Naive thymus-derived CD4-positive, alpha-beta T cell (primary cell): Measurements from ENCODE around the gene CD69. TPM values are rescaled to one million over a fixed set of nuclear protein-coding genes. Genes with fewer than 3 reads are reported as not detected.

ENCODE experiments used
- ATAC-seq: fragments of 150-1000 bp; cut with Tn5 transposase; 2 replicates; pipeline ENCODE4 v1.10.0; 2021; ENCODE audit warnings: mild to moderate bottlenecking, moderate library complexity
- CTCF ChIA-PET: fragments of 350-600 bp; sonication (Branson Sonifier 250); formaldehyde crosslinking; loops from one replicate; lab custom pipeline; 2021; ENCODE audit warnings: antibody characterized with exemption; lab: Charles Lee
- POLR2A ChIA-PET: fragments of 350-600 bp; sonication (Branson Sonifier 250); formaldehyde crosslinking; loops from one replicate; lab custom pipeline; 2021; ENCODE audit warnings: antibody characterized with exemption, inconsistent platforms; lab: Charles Lee
- DNase-seq, 9 donors: peaks; one replicate each; pipeline versions ENCODE4 v3.0.0 to v3.0.0-alpha.2; 2020 to 2022; ENCODE audit warnings: mixed read lengths in 1 of 9
- H3K27ac ChIP-seq: one replicate; pipeline ENCODE4 v1.7.0; 2013; ENCODE audit warnings: mild to moderate bottlenecking, low read depth, low read length, moderate library complexity
- H3K27me3 ChIP-seq, 2 donors: one replicate each; pipeline ENCODE4 v1.7.0; 2013; ENCODE audit warnings: low read length in 2 of 2, mild to moderate bottlenecking in 2 of 2, moderate library complexity in 2 of 2; ENCODE audit not compliant: control insufficient read depth in 2 of 2, insufficient read depth in 2 of 2
- H3K36me3 ChIP-seq, 3 experiments: 1 replicate in 2 of 3; 2 replicates in 1 of 3; pipeline ENCODE4 v1.7.0; 2013; ENCODE audit warnings: low read length in 3 of 3, mild to moderate bottlenecking in 3 of 3, moderate library complexity in 1 of 3; ENCODE audit not compliant: insufficient read depth in 3 of 3, control insufficient read depth in 2 of 3
- H3K4me1 ChIP-seq, 2 donors: one replicate each; pipeline ENCODE4 v1.7.0; 2013; ENCODE audit warnings: low read length in 2 of 2, mild to moderate bottlenecking in 2 of 2, moderate library complexity in 1 of 2; ENCODE audit not compliant: control insufficient read depth in 2 of 2, insufficient read depth in 2 of 2
- H3K4me3 ChIP-seq: 2 replicates; pipeline ENCODE4 v1.7.0; 2013; ENCODE audit warnings: mild to moderate bottlenecking, low read length
- H3K9me3 ChIP-seq, 3 experiments: 1 replicate in 2 of 3; 2 replicates in 1 of 3; pipeline ENCODE4 v1.7.0; 2013; ENCODE audit warnings: low read length in 3 of 3; ENCODE audit not compliant: control insufficient read depth in 2 of 3
- H3K27ac Mint-ChIP-seq, 9 donors: one replicate each; pipeline ENCODE4 v1.8.0; 2020 to 2022; ENCODE audit warnings: mixed read lengths in 9 of 9, mild to moderate bottlenecking in 8 of 9, moderate library complexity in 5 of 9, inconsistent platforms in 2 of 9
- H3K27me3 Mint-ChIP-seq, 5 donors: one replicate each; pipeline ENCODE4 v1.8.0; 2021 to 2022; ENCODE audit warnings: mixed read lengths in 5 of 5, mild to moderate bottlenecking in 1 of 5
- H3K36me3 Mint-ChIP-seq, 5 donors: one replicate each; pipeline ENCODE4 v1.8.0; 2020 to 2022; ENCODE audit warnings: mixed read lengths in 5 of 5, mild to moderate bottlenecking in 3 of 5, inconsistent platforms in 1 of 5
- H3K4me1 Mint-ChIP-seq, 7 donors: one replicate each; pipeline ENCODE4 v1.8.0; 2020 to 2022; ENCODE audit warnings: mixed read lengths in 7 of 7, mild to moderate bottlenecking in 3 of 7, inconsistent platforms in 1 of 7
- H3K4me3 Mint-ChIP-seq, 10 donors: one replicate each; pipeline ENCODE4 v1.8.0; 2020 to 2022; ENCODE audit warnings: mild to moderate bottlenecking in 10 of 10, mixed read lengths in 10 of 10, moderate library complexity in 6 of 10, inconsistent platforms in 2 of 10
- H3K9me3 Mint-ChIP-seq, 11 donors: one replicate each; pipeline ENCODE4 v1.8.0; 2020 to 2022; ENCODE audit warnings: mixed read lengths in 11 of 11, mild to moderate bottlenecking in 4 of 11, inconsistent platforms in 1 of 11, moderate library complexity in 1 of 11
- intact Hi-C, 2 donors: fragments of 100-400 bp; cut with micrococcal nuclease; formaldehyde crosslinking; loops; one replicate each; pipeline ENCODE4 v1.15.1; 2023
- polyA plus RNA-seq, 2 donors: library from polyadenylated mRNA; unstranded; fragments of 300-500 nt; fragmentation: Illumina TruSeq; gene quantifications; one replicate each; pipeline ENCODE4 v1.2.3, GENCODE V29; 2021
- total RNA-seq, 6 experiments: library from RNA in 5 of 6; stranded (reverse) in 5 of 6; gene quantifications; 1 replicate in 5 of 6; 2 replicates in 1 of 6; pipeline ENCODE4 v1.2.3 and lab custom pipeline; 2021 to 2026

The CD69 gene
- total and polyA plus RNA-seq, 7 experiments from 2014 or later, result 25.8 to 588 (median 125) TPM

- Histone ChIP-seq H3K27ac (peak overlapping the region; percentile 69), H3K36me3 (no peaks in the 10 kb centered on the region), H3K4me1 (peaks cover 30 to 37% of the 10 kb centered on the region in 2 donors), H3K4me3 (peak overlapping the region; percentile 19), H3K27me3 (no peaks in the 10 kb centered on the region), H3K9me3 (no peaks in the 10 kb centered on the region)
- Mint-ChIP-seq H3K27ac (peak overlapping the region; percentile 89 to 97 (median 91)), H3K36me3 (peaks cover 0 to 24% (median 0%) of the 10 kb centered on the region in 5 donors), H3K4me1 (peaks cover 36 to 71% (median 61%) of the 10 kb centered on the region in 7 donors), H3K9me3 (peaks cover 0 to 12% (median 0%) of the 10 kb centered on the region in 11 donors), H3K27me3 (no peaks in the 10 kb centered on the region), H3K4me3 (peak overlapping the region; percentile 31 to 85 (median 72))
- ChIA-PET CTCF (interaction anchor here (1.0 kb wide), 1 partner anchor 102 kb away, joined by 4 read pairs; no protein-coding TSS in a partner anchor), POLR2A (interaction anchor here (0.8 to 16.6 kb wide), 5 partner anchors 14 to 68 kb away, joined by 3 to 271 read pairs (median 8); partner anchors contain the start of gene CD69)
- peak in 3 of 9 donors; percentile 54 to 57 (median 56) for DNase-seq
- intact Hi-C loops, result loop anchor here in 1 of 2 donors (1.0 kb wide), 1 partner anchor 8 kb away; no protein-coding TSS in a partner anchor
- peak; percentile 21 for ATAC-seq
Measured at GRCh38 chr12:9736936-9737705, 23.6 kb downstream of the CD69 start.

GRCh38 chr12:9735601-9736000 lies 25.1 kb downstream of the CD69 start:
- ChIA-PET CTCF (no interaction called here), POLR2A (interaction anchor here (1.2 kb wide), 1 partner anchor 28 kb away, joined by 4 read pairs; no protein-coding TSS in a partner anchor)
- peaks cover 0 to 23% (median 0%) of the 10 kb centered on the region in 5 donors for H3K36me3 Mint-ChIP-seq
- no peaks in the 10 kb centered on the region for H3K27me3 Mint-ChIP-seq
- H3K9me3 Mint-ChIP-seq, result peaks cover 0 to 10% (median 0%) of the 10 kb centered on the region in 11 donors
- Histone ChIP-seq H3K36me3 (no peaks in the 10 kb centered on the region), H3K4me1 (peaks cover 22 to 25% of the 10 kb centered on the region in 2 donors), H3K4me3 (no peak overlapping the region), H3K27me3 (no peaks in the 10 kb centered on the region), H3K9me3 (no peaks in the 10 kb centered on the region), H3K27ac (no peak overlapping the region)
- H3K4me1 Mint-ChIP-seq, result peaks cover 28 to 67% (median 63%) of the 10 kb centered on the region in 7 donors
- intact Hi-C loops, result no loop called here
- H3K27ac Mint-ChIP-seq, result peak overlapping the region in 2 of 9 donors; percentile 39 to 51
- DNase-seq (no peak), ATAC-seq (no peak)
- no peak overlapping the region for H3K4me3 Mint-ChIP-seq

- no peaks in the 10 kb centered on the region for H3K36me3 ChIP-seq
- DNase-seq (no peak), ATAC-seq (no peak)
- Mint-ChIP-seq H3K4me1 (peaks cover 11 to 62% (median 43%) of the 10 kb centered on the region in 7 donors), H3K27me3 (no peaks in the 10 kb centered on the region), H3K4me3 (peak within 1 kb of the TSS in 3 of 10 donors; percentile 18 to 79 (median 28)), H3K27ac (peak within 1 kb of the TSS in 6 of 9 donors; percentile 8 to 91 (median 22)), H3K9me3 (peaks cover 0 to 5% (median 0%) of the 10 kb centered on the region in 11 donors), H3K36me3 (peaks cover 0 to 11% (median 0%) of the 10 kb centered on the region in 5 donors)
- no peaks in the 10 kb centered on the region for H3K27me3 ChIP-seq
- CTCF ChIA-PET, result interaction anchor here (0.7 to 1.2 kb wide), 2 partner anchors 10 to 97 kb away, joined by 3 read pairs; no protein-coding TSS in a partner anchor
- POLR2A ChIA-PET, result interaction anchor here (1.5 kb wide), 1 partner anchor 10 kb away, joined by 7 read pairs; no protein-coding TSS in a partner anchor
- peaks cover 7 to 15% of the 10 kb centered on the region in 2 donors for H3K4me1 ChIP-seq
- H3K27ac ChIP-seq, result no peak within 1 kb of the TSS
- no peaks in the 10 kb centered on the region for H3K9me3 ChIP-seq
- H3K4me3 ChIP-seq, result peak within 1 kb of the TSS; percentile 17
- intact Hi-C loops, result no loop called here
Measured at GRCh38 chr12:9732921-9733461, 27.7 kb downstream of the CD69 start, which contains the start of gene CLECL1. CLECL1 (minus strand) TSS chr12:9733097.

GRCh38 chr12:9731797-9732196 lies 28.9 kb downstream of the CD69 start:
- intact Hi-C loops, result loop anchor here in 1 of 2 donors (2.0 kb wide), 1 partner anchor 21 kb away; no protein-coding TSS in a partner anchor
- H3K27ac ChIP-seq, result no peak overlapping the region
- ATAC-seq, result peak; percentile 63
- Mint-ChIP-seq H3K4me1 (peaks cover 7 to 55% (median 31%) of the 10 kb centered on the region in 7 donors), H3K36me3 (peaks cover 0 to 16% (median 0%) of the 10 kb centered on the region in 5 donors), H3K9me3 (peaks cover 0 to 5% (median 0%) of the 10 kb centered on the region in 11 donors), H3K27me3 (no peaks in the 10 kb centered on the region), H3K4me3 (peak overlapping the region in 1 of 10 donors; percentile 74), H3K27ac (peak overlapping the region in 3 of 9 donors; percentile 4 to 85 (median 41))
- no peak overlapping the region for H3K4me3 ChIP-seq
- no peaks in the 10 kb centered on the region for H3K36me3 ChIP-seq
- H3K27me3 ChIP-seq, result no peaks in the 10 kb centered on the region
- DNase-seq, result no peak
- H3K9me3 ChIP-seq, result no peaks in the 10 kb centered on the region
- ChIA-PET CTCF (interaction anchor here (1.2 kb wide), 1 partner anchor 24 kb away, joined by 5 read pairs; no protein-coding TSS in a partner anchor), POLR2A (no interaction called here)
- peaks cover 0 to 3% of the 10 kb centered on the region in 2 donors for H3K4me1 ChIP-seq

GRCh38 chr12:9731393-9731792 lies 29.3 kb downstream of the CD69 start:
- Histone ChIP-seq H3K4me1 (no peaks in the 10 kb centered on the region), H3K27ac (no peak overlapping the region), H3K27me3 (no peaks in the 10 kb centered on the region), H3K9me3 (no peaks in the 10 kb centered on the region), H3K36me3 (no peaks in the 10 kb centered on the region), H3K4me3 (no peak overlapping the region)
- peaks cover 0 to 16% (median 0%) of the 10 kb centered on the region in 5 donors for H3K36me3 Mint-ChIP-seq
- intact Hi-C loops, result loop anchor here in 1 of 2 donors (2.0 kb wide), 1 partner anchor 21 kb away; no protein-coding TSS in a partner anchor
- DNase-seq (no peak), ATAC-seq (no peak)
- POLR2A ChIA-PET, result no interaction called here
- CTCF ChIA-PET, result interaction anchor here (1.2 kb wide), 1 partner anchor 23 kb away, joined by 5 read pairs; no protein-coding TSS in a partner anchor
- H3K27ac Mint-ChIP-seq, result peak overlapping the region in 2 of 9 donors; percentile 4 to 85
- H3K27me3 Mint-ChIP-seq, result no peaks in the 10 kb centered on the region
- peaks cover 3 to 51% (median 27%) of the 10 kb centered on the region in 7 donors for H3K4me1 Mint-ChIP-seq
- peak overlapping the region in 1 of 10 donors; percentile 74 for H3K4me3 Mint-ChIP-seq
- H3K9me3 Mint-ChIP-seq, result peaks cover 0 to 5% (median 0%) of the 10 kb centered on the region in 11 donors

GRCh38 chr12:9730591-9730990 lies 30.1 kb downstream of the CD69 start:
- H3K27ac ChIP-seq, result no peak overlapping the region
- DNase-seq, result no peak
- POLR2A ChIA-PET, result interaction anchor here (1.2 kb wide), 1 partner anchor 11 kb away, joined by 10 read pairs; no protein-coding TSS in a partner anchor
- ATAC-seq, result no peak
- Mint-ChIP-seq H3K4me3 (peak overlapping the region in 1 of 10 donors; percentile 74), H3K9me3 (peaks cover 0 to 5% (median 0%) of the 10 kb centered on the region in 11 donors), H3K36me3 (peaks cover 0 to 14% (median 0%) of the 10 kb centered on the region in 5 donors), H3K27me3 (no peaks in the 10 kb centered on the region), H3K4me1 (peaks cover 0 to 49% (median 21%) of the 10 kb centered on the region in 7 donors), H3K27ac (peak overlapping the region in 1 of 9 donors; percentile 52)
- CTCF ChIA-PET, result interaction anchor here (0.8 to 1.3 kb wide), 3 partner anchors 12 to 95 kb away, joined by 3 to 5 read pairs (median 4); no protein-coding TSS in a partner anchor
- no peak overlapping the region for H3K4me3 ChIP-seq
- no peaks in the 10 kb centered on the region for H3K4me1 ChIP-seq
- no peaks in the 10 kb centered on the region for H3K9me3 ChIP-seq
- H3K27me3 ChIP-seq, result no peaks in the 10 kb centered on the region
- no peaks in the 10 kb centered on the region for H3K36me3 ChIP-seq
- intact Hi-C loops, result loop anchor here in 1 of 2 donors (2.0 kb wide), 1 partner anchor 20 kb away; no protein-coding TSS in a partner anchor
